HL-60 (cell line): ENCODE results near the gene DES.

Experiments
- DNase-seq, 2 experiments: peaks; one replicate each; pipeline ENCODE4 v3.0.0-alpha.2; 2010 to 2020; ENCODE audit warnings: low read depth in 1 of 2, low spot score in 1 of 2
- H3K27ac ChIP-seq: fragments of 250-450 bp; sonication (Bioruptor Pico); replicated peaks from 2 replicates; pipeline ENCODE4 v1.5.1; 2020; ENCODE audit warnings: mild to moderate bottlenecking, moderate library complexity
- H3K27me3 ChIP-seq: fragments of 250-450 bp; sonication (Bioruptor Pico); 2 replicates; pipeline ENCODE4 v1.5.1; 2021; ENCODE audit warnings: mild to moderate bottlenecking, moderate library complexity; ENCODE audit not compliant: insufficient read depth, poor library complexity, severe bottlenecking
- H3K4me3 ChIP-seq: replicated peaks from 2 replicates; pipeline ENCODE4 v1.5.1; 2011; ENCODE audit warnings: mild to moderate bottlenecking, control low read depth, low read length; ENCODE audit not compliant: insufficient read depth
- GABPA ChIP-seq: IDR thresholded peaks from 2 replicates; pipeline ENCODE4 v1.6.1; 2012; ENCODE audit warnings: low read depth
- POLR2AphosphoS5 ChIP-seq: IDR thresholded peaks from 2 replicates; pipeline ENCODE4 v1.6.1; 2012; ENCODE audit warnings: low read depth
- SPI1 ChIP-seq: IDR thresholded peaks from 2 replicates; pipeline ENCODE4 v1.6.1; 2012; ENCODE audit warnings: low read depth, mild to moderate bottlenecking, borderline replicate concordance
- TF ChIP-seq, protein P1 (sequence below): IDR thresholded peaks from one replicate; pipeline ENCODE4 v1.5.1; 2011; ENCODE audit warnings: low read length, control low read depth, inconsistent platforms; ENCODE audit not compliant: insufficient read depth
- TF ChIP-seq, protein P2 (sequence below): IDR thresholded peaks from 2 replicates; pipeline ENCODE4 v1.6.1; 2012; ENCODE audit warnings: low read depth; ENCODE audit not compliant: insufficient replicate concordance

Gene DES

DNA sequence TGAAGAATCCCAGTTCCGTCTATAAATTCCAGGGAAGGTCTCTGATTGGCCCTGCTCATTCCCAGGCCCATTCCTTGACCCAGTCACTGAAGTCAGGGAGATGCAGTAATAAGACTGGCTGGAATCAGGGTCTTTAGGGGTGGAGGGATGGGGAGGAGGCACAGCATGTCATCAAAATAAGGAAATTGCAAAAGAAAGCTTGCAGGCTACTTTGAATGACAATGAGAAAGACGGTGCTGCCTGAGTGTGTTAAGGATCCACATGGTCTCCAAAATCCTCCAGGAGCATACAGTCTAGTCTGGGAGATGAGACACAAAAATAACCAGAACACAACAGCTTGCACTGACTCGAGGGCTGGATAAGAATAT, 2.0 kb upstream of the DES start:
- Histone ChIP-seq H3K27ac (no peak overlapping the region), H3K27me3 (peaks cover 32% of the 10 kb centered on the region), H3K4me3 (no peak overlapping the region)
- no peak for DNase-seq
- TF ChIP-seq POLR2AphosphoS5 (no peak), GABPA (no peak), SPI1 (no peak)
- TF ChIP-seq, protein P1, sequence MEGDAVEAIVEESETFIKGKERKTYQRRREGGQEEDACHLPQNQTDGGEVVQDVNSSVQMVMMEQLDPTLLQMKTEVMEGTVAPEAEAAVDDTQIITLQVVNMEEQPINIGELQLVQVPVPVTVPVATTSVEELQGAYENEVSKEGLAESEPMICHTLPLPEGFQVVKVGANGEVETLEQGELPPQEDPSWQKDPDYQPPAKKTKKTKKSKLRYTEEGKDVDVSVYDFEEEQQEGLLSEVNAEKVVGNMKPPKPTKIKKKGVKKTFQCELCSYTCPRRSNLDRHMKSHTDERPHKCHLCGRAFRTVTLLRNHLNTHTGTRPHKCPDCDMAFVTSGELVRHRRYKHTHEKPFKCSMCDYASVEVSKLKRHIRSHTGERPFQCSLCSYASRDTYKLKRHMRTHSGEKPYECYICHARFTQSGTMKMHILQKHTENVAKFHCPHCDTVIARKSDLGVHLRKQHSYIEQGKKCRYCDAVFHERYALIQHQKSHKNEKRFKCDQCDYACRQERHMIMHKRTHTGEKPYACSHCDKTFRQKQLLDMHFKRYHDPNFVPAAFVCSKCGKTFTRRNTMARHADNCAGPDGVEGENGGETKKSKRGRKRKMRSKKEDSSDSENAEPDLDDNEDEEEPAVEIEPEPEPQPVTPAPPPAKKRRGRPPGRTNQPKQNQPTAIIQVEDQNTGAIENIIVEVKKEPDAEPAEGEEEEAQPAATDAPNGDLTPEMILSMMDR, result no peak
- TF ChIP-seq, protein P2, sequence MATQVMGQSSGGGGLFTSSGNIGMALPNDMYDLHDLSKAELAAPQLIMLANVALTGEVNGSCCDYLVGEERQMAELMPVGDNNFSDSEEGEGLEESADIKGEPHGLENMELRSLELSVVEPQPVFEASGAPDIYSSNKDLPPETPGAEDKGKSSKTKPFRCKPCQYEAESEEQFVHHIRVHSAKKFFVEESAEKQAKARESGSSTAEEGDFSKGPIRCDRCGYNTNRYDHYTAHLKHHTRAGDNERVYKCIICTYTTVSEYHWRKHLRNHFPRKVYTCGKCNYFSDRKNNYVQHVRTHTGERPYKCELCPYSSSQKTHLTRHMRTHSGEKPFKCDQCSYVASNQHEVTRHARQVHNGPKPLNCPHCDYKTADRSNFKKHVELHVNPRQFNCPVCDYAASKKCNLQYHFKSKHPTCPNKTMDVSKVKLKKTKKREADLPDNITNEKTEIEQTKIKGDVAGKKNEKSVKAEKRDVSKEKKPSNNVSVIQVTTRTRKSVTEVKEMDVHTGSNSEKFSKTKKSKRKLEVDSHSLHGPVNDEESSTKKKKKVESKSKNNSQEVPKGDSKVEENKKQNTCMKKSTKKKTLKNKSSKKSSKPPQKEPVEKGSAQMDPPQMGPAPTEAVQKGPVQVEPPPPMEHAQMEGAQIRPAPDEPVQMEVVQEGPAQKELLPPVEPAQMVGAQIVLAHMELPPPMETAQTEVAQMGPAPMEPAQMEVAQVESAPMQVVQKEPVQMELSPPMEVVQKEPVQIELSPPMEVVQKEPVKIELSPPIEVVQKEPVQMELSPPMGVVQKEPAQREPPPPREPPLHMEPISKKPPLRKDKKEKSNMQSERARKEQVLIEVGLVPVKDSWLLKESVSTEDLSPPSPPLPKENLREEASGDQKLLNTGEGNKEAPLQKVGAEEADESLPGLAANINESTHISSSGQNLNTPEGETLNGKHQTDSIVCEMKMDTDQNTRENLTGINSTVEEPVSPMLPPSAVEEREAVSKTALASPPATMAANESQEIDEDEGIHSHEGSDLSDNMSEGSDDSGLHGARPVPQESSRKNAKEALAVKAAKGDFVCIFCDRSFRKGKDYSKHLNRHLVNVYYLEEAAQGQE, result no peak

DNA sequence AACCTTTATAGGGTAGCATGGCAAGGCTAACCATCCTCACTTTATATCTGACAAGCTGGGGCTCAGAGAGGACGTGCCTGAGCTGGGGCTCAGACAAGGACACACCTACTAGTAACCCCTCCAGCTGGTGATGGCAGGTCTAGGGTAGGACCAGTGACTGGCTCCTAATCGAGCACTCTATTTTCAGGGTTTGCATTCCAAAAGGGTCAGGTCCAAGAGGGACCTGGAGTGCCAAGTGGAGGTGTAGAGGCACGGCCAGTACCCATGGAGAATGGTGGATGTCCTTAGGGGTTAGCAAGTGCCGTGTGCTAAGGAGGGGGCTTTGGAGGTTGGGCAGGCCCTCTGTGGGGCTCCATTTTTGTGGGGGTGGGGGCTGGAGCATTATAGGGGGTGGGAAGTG, 1.2 kb upstream of the DES start:
- peaks cover 32% of the 10 kb centered on the region for H3K27me3 ChIP-seq
- H3K27ac ChIP-seq, result no peak overlapping the region
- TF ChIP-seq SPI1 (no peak), GABPA (no peak)
- DNase-seq, result no peak
- H3K4me3 ChIP-seq, result no peak overlapping the region

DNA sequence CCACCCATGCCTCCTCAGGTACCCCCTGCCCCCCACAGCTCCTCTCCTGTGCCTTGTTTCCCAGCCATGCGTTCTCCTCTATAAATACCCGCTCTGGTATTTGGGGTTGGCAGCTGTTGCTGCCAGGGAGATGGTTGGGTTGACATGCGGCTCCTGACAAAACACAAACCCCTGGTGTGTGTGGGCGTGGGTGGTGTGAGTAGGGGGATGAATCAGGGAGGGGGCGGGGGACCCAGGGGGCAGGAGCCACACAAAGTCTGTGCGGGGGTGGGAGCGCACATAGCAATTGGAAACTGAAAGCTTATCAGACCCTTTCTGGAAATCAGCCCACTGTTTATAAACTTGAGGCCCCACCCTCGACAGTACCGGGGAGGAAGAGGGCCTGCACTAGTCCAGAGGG, 803 bp upstream of the DES start:
- H3K27ac ChIP-seq, result no peak overlapping the region
- no peak overlapping the region for H3K4me3 ChIP-seq
- TF ChIP-seq, protein P2, result no peak
- TF ChIP-seq, protein P1, result no peak
- TF ChIP-seq GABPA (no peak), SPI1 (no peak), POLR2AphosphoS5 (no peak)
- DNase-seq, result no peak
- H3K27me3 ChIP-seq, result peaks cover 32% of the 10 kb centered on the region

DNA sequence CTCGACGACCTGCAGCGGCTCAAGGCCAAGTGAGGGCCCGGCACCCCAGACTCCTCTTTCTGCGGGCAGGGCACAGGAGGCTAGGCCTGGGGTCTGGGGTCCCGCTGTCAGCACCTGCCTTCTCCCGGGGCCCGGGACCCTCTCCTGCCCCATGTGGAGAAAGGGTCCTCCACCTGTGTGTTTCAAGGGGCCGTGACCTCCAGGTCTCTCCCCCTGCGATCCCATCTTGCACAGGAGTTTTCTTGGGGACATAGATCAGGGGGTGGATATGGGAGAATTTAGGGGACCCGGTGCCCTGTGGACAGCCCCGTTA, 791 bp downstream of the DES start:
- no peak overlapping the region for H3K4me3 ChIP-seq
- no peak for DNase-seq
- H3K27ac ChIP-seq, result no peak overlapping the region
- H3K27me3 ChIP-seq, result peaks cover 24% of the 10 kb centered on the region
- TF ChIP-seq, protein P2, result no peak
- no peak for TF ChIP-seq POLR2AphosphoS5
- TF ChIP-seq, protein P1, result no peak
- TF ChIP-seq GABPA, result no peak
- no peak for TF ChIP-seq SPI1
